SK-N-SH treated with all-trans-retinoic acid at 6 μM for 48 hours (cell line): ENCODE data around the gene DGKZ.

ENCODE experiments used
- ATAC-seq: fragments of 200-7000 bp; cut with Tn5 transposase; 3 replicates; pipeline ENCODE4 v1.9.1; 2020; ENCODE audit warnings: mild to moderate bottlenecking, moderate library complexity
- ARNTL ChIP-seq: fragments of 450-650 bp; formaldehyde crosslinking; IDR thresholded peaks from 2 replicates; pipeline ENCODE4 v1.5.0; 2020; ENCODE audit warnings: low read depth, mild to moderate bottlenecking, moderate library complexity, borderline replicate concordance
- BACH2 ChIP-seq: fragments of 250-450 bp; sonication (Bioruptor Pico); IDR thresholded peaks from 2 replicates; pipeline ENCODE4 v1.9.0; 2021; ENCODE audit warnings: mild to moderate bottlenecking, borderline replicate concordance
- CREB5 ChIP-seq: fragments of 250-450 bp; sonication (Bioruptor Pico); IDR thresholded peaks from 2 replicates; pipeline ENCODE4 v1.5.1; 2020; ENCODE audit warnings: low read depth, mild to moderate bottlenecking, moderate library complexity
- CSDC2 ChIP-seq: fragments of 250-450 bp; sonication (Bioruptor Pico); IDR thresholded peaks from 2 replicates; pipeline ENCODE4 v1.5.0; 2020; ENCODE audit warnings: mild to moderate bottlenecking, moderate library complexity
- CSRNP3 ChIP-seq: fragments of 250-450 bp; sonication (Bioruptor Pico); IDR thresholded peaks from 2 replicates; pipeline ENCODE4 v1.5.1; 2021; ENCODE audit warnings: mild to moderate bottlenecking, moderate library complexity
- ESRRG ChIP-seq: fragments of 250-450 bp; sonication (Bioruptor Pico); IDR thresholded peaks from 2 replicates; pipeline ENCODE4 v1.6.1; 2021; ENCODE audit warnings: mild to moderate bottlenecking
- GLIS3 ChIP-seq: fragments of 250-450 bp; sonication (Bioruptor Pico); IDR thresholded peaks from 2 replicates; pipeline ENCODE4 v1.5.0; 2020; ENCODE audit warnings: mild to moderate bottlenecking, moderate library complexity
- ISL1 ChIP-seq: fragments of 250-450 bp; sonication (Bioruptor Pico); IDR thresholded peaks from 2 replicates; pipeline ENCODE4 v2.1.2; 2022; ENCODE audit warnings: mild to moderate bottlenecking, moderate library complexity
- OSR1 ChIP-seq: fragments of 250-450 bp; sonication (Bioruptor Pico); IDR thresholded peaks from 2 replicates; pipeline ENCODE4 v1.8.0; 2022; ENCODE audit warnings: moderate library complexity, mild to moderate bottlenecking, inconsistent platforms
- PATZ1 ChIP-seq: fragments of 250-450 bp; sonication (Bioruptor Pico); IDR thresholded peaks from 2 replicates; pipeline ENCODE4 v1.8.0; 2020; ENCODE audit warnings: mild to moderate bottlenecking, moderate library complexity, borderline replicate concordance
- POU6F1 ChIP-seq: fragments of 250-450 bp; sonication (Bioruptor Pico); IDR thresholded peaks from 2 replicates; pipeline ENCODE4 v1.8.0; 2021; ENCODE audit warnings: low read depth, mild to moderate bottlenecking, moderate library complexity, borderline replicate concordance
- PPARA ChIP-seq: fragments of 250-450 bp; sonication (Bioruptor Pico); IDR thresholded peaks from 2 replicates; pipeline ENCODE4 v1.5.0; 2020; ENCODE audit warnings: mild to moderate bottlenecking, borderline replicate concordance
- RARB ChIP-seq: fragments of 250-450 bp; sonication (Bioruptor Pico); IDR thresholded peaks from 2 replicates; pipeline ENCODE4 v1.8.0; 2021; ENCODE audit warnings: mild to moderate bottlenecking, moderate library complexity
- SNAI2 ChIP-seq: fragments of 250-450 bp; sonication (Bioruptor Pico); IDR thresholded peaks from 2 replicates; pipeline ENCODE4 v1.5.0; 2020; ENCODE audit warnings: mild to moderate bottlenecking, moderate library complexity
- TCF4 ChIP-seq: fragments of 250-450 bp; sonication (Bioruptor Pico); IDR thresholded peaks from 2 replicates; pipeline ENCODE4 v1.8.0; 2021; ENCODE audit warnings: mild to moderate bottlenecking, moderate library complexity, borderline replicate concordance
- TSHZ2 ChIP-seq: fragments of 250-450 bp; sonication (Bioruptor Pico); IDR thresholded peaks from 2 replicates; pipeline ENCODE4 v1.5.0; 2020; ENCODE audit warnings: mild to moderate bottlenecking, moderate library complexity
- ZC3H10 ChIP-seq: fragments of 250-450 bp; sonication (Bioruptor Pico); IDR thresholded peaks from 2 replicates; pipeline ENCODE4 v1.5.1; 2021; ENCODE audit warnings: mild to moderate bottlenecking, moderate library complexity
- ZFP3 ChIP-seq: fragments of 250-450 bp; sonication (Bioruptor Pico); IDR thresholded peaks from 2 replicates; pipeline ENCODE4 v1.5.0; 2020; ENCODE audit warnings: mild to moderate bottlenecking, moderate library complexity
- ZNF70 ChIP-seq: fragments of 450-650 bp; formaldehyde crosslinking; IDR thresholded peaks from 2 replicates; pipeline ENCODE4 v1.5.0; 2020; ENCODE audit warnings: mild to moderate bottlenecking, moderate library complexity
- ZNF8 ChIP-seq: fragments of 450-650 bp; formaldehyde crosslinking; IDR thresholded peaks from 2 replicates; pipeline ENCODE4 v1.5.0; 2020; ENCODE audit warnings: mild to moderate bottlenecking, moderate library complexity

DGKZ gene

GRCh38 chr11:46351606-46352005 lies 4.3 kb downstream of the DGKZ start:
- no peak for ATAC-seq
- TF ChIP-seq BACH2 (CRISPR knock-in tag) (no peak), CREB5 (CRISPR knock-in tag) (no peak)

GRCh38 chr11:46352063-46352841 lies 5.0 kb downstream of the DGKZ start:
- ATAC-seq, result peak; percentile 65
- no peak for TF ChIP-seq ARNTL
- TF ChIP-seq ESRRG, result no peak
- no peak for TF ChIP-seq CSRNP3 (CRISPR knock-in tag)
- TF ChIP-seq GLIS3 (CRISPR knock-in tag), result no peak
- no peak for TF ChIP-seq ZFP3 (CRISPR knock-in tag)
- TF ChIP-seq CREB5 (CRISPR knock-in tag), result no peak
- TF ChIP-seq POU6F1 (CRISPR knock-in tag), result no peak
- TF ChIP-seq BACH2 (CRISPR knock-in tag), result no peak
- TF ChIP-seq ZNF8 (CRISPR knock-in tag), result no peak
- TF ChIP-seq SNAI2 (CRISPR knock-in tag), result no peak
- TF ChIP-seq ZNF70 (CRISPR knock-in tag), result no peak
- no peak for TF ChIP-seq TCF4
- no peak for TF ChIP-seq ISL1 (CRISPR knock-in tag)
- no peak for TF ChIP-seq RARB (CRISPR knock-in tag)
- TF ChIP-seq PATZ1, result no peak

- ATAC-seq, result no peak
- TF ChIP-seq PATZ1 (no peak), ZC3H10 (CRISPR knock-in tag) (no peak), PPARA (no peak), TSHZ2 (CRISPR knock-in tag) (no peak), ARNTL (no peak), GLIS3 (CRISPR knock-in tag) (no peak), ISL1 (CRISPR knock-in tag) (no peak), ESRRG (no peak), CSRNP3 (CRISPR knock-in tag) (no peak), ZNF8 (CRISPR knock-in tag) (no peak), ZFP3 (CRISPR knock-in tag) (no peak), POU6F1 (CRISPR knock-in tag) (no peak), RARB (CRISPR knock-in tag) (no peak), OSR1 (CRISPR knock-in tag) (no peak), CSDC2 (CRISPR knock-in tag) (no peak)
These were observed 6.4 kb downstream of the DGKZ start for GRCh38 chr11:46353698-46354097.
